HG02938 (cell line): ENCODE data around the gene RPL22.

Source experiments
- ATAC-seq: cut with Tn5 transposase; IDR thresholded peaks from one replicate; pipeline ENCODE4 v1.9.1; 2021; ENCODE audit warnings: mild to moderate bottlenecking, moderate library complexity; ENCODE audit not compliant: unreplicated experiment

RPL22 gene

DNA sequence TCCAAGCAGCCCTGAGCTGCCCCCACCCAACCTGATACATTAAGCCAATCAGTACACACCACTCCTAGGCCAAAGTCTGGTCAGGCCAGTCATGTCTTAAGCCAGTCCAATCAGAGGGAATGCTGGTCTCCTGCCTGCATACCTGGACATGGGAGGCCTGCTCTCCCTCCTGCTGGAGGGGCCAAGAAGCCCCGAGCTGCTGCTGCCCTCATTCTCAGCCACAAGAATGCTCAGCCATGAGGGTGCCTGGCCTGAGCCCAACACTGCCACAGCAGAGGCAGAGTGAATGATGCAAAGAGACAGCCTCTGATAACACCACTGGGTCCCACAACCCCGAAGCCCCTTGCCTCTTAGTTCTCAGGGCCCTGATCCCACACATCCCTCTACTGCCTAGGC lies 42.3 kb downstream of the RPL22 start:
- no peak for ATAC-seq

DNA sequence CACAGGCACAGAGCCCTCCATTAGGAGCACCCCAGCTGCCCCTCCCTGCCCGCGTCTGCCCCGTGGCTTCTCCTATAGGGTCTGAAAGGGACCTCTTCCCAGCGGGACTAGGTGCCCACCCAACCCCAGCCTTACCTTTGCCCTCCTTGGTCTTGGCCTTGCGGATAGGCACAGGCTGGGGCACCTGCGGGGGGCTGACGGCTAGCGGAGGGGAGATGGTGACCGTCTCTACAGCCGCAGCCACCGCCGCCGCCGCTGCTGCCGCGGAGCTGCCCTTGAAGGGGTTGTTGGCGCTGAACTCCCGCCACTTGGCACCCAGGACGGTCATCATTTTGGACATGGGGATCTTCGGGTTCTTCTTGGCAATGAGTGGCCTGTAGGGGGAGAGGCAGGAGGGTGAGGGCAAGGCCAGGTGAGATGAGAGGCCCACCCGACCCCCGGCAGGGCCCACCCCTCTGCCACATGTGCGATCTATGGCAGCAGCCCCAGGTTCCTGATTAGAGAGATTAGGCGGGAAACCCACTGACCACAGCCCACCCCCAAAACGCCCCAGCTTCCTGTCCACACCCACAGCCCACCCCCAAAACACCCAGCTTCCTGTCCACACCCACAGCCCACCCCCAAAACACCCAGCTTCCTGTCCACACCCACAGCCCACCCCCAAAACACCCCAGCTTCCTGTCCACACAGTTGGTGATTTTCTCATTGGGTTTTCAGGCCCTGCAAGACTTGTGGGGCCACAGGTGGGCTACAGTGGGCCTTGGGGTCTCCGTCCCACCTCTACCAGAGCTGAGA lies 44.7 kb downstream of the RPL22 start:
- no peak for ATAC-seq

- ATAC-seq = no peak
Measured at GRCh38 chr1:6152882-6153281, 46.5 kb downstream of the RPL22 start.

GRCh38 chr1:6152181-6152580 lies 47.2 kb downstream of the RPL22 start:
- no peak for ATAC-seq

DNA sequence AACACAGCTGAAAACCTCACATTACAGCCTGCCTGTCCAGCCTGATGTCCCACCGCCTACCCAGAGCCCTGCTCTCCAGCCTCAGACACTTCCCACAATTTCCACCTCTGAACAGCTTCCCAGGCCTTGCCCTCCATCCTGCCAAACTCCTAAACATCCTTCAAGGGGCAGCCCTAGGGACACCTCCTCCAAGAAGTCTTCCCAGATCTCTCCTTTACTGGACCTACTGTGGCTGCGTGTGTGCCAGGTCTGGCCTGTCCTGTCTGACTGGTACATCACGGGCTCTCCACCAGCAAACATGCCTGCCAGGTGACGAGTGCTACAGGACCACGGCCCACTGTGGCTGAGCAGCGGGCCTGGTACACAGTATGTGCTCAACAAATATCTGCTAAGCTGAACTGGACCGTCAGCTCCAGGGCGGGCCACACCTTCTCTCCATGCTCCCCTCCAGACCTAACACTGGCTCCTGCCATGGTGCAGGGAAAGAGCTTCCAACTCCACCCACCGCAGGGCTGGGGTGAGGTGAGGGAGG lies 48.0 kb downstream of the RPL22 start:
- ATAC-seq = no peak

- no peak for ATAC-seq
Measured at GRCh38 chr1:6150006-6150938, 49.1 kb downstream of the RPL22 start.

DNA sequence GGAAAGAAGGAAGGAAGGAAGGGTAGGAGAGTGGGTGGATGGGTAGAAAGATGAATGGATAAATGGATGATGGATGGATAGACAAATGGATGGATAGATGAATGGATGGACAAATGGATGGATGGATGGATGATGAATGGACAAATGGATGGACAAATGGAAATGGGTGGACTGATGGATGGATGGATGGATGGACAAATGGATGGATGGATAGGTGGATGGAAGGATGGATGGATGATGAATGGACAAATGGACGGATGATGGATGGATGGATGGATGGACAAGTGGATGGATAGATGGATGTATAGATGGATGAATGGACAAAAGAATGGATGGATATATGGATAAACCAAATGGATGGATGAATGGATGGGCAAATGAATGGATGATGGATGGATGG lies 49.8 kb downstream of the RPL22 start:
- ATAC-seq = no peak

- no peak for ATAC-seq
Measured at GRCh38 chr1:6148497-6149241, 50.7 kb downstream of the RPL22 start.

DNA sequence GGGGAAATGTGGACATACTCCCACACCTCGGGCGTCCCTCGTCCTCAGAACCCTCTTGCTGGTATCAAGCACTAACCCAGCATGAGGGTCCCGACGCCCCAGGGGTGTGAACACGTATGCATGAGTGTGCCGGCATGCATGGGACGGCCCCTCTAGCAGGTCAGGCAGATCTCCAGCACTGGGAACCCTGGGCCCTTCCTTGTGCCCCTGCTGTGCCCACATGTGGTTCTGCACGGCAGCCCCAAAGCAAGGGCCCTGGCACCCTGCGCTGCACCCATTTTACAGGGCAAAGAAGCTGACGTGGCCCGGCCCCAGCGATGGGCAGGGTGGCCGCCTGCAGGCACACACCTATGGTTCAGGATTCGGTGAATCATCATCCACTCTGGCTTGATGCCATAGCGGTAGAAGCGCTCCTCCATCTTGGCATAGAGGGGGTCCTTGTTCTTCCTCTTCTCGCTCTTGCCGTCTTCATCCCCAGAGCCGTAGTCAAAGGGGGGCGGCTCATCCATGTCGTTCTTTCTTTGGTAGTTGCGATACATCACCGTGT lies 53.5 kb downstream of the RPL22 start:
- no peak for ATAC-seq

- ATAC-seq = no peak
Measured at GRCh38 chr1:6145396-6145750, 54.0 kb downstream of the RPL22 start.

GRCh38 chr1:6144647-6145395 lies 54.6 kb downstream of the RPL22 start:
- ATAC-seq = no peak

DNA sequence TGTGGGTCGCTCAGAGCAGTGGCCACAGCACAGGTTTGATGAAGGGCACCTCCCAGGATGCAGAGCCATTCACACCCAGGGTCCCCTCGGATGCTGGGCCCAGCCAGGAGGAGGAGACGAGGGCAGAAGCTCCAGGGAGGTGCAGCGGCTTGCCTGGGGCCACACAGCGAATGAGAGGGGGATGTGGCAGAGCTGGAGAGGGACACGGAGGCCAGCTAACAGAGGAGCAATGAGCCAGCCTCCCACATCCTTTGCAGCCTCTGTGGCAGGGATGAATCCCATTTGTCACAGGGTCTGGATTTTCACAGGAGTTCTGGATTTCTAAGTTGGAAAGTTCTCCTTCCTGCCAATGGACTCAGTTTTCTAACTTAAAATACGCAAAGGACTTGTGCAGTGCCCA lies 55.2 kb downstream of the RPL22 start:
- no peak for ATAC-seq

DNA sequence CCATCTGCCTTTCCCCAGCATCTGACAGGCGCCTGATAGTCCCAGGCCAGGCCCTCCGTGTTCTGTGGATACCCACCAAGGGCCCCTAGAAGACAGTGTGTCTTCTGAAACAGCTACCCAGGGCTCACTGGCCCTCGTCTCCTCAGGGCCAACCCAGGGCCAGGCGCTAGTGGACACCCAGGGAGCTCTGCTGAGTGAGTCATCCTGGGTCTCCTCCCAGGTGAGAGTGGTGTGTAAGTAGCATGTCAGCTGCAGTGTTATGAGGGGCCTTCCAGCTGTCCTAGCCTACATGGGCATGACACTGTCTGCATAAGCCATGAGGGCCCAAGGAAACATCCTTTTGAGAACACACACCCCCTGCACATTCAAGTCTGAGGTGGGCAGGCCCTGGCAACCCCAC lies 56.0 kb downstream of the RPL22 start:
- no peak for ATAC-seq

DNA sequence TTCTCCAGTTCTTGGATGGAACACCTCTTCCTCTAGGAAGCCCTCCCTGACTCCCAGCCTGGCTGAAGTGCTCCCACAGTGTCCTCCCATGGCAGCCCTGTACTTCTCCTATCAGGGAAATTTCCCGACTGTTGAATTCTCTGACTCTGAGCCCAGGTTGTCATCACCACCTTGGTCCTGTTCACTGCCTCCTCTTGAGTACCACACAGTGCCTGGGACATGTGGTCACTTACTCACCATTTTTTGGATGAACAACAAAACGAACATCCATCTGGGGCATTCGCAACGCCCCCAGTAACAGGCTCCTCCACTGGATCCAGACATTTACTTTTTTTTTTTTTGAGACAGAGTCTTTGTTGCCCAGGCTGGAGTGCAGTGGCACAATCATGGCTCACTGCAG lies 56.7 kb downstream of the RPL22 start:
- ATAC-seq = no peak

DNA sequence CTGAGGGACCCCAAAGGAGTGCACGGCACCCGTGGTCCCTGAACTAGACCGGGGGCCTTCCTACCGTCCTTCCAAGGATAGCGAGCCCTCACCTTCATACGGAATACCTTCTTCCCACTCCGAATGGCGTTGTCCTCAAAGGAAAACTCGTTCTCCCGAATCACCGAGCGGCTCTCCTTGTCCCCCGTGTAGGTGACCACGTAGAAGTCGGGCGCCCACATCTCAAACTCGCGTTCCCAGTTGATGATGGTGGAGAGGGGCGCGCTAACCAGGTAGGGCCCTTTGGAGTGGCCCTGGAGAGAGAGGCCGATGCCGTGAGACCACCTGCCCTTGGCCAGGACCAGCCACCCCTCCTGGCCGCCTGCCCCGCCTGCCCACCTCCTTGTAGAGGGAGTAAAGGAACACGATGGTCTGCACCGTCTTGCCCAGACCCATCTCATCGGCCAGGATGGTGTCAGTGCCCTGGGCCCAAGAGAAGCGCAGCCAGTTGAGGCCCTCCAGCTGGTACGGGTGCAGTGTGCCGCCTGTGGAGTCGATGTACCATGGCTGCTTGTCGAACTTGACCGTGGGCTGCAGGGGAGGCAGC lies 57.3 kb downstream of the RPL22 start:
- no peak for ATAC-seq

- ATAC-seq = no peak
Measured at GRCh38 chr1:6141592-6141991, 57.8 kb downstream of the RPL22 start.

DNA sequence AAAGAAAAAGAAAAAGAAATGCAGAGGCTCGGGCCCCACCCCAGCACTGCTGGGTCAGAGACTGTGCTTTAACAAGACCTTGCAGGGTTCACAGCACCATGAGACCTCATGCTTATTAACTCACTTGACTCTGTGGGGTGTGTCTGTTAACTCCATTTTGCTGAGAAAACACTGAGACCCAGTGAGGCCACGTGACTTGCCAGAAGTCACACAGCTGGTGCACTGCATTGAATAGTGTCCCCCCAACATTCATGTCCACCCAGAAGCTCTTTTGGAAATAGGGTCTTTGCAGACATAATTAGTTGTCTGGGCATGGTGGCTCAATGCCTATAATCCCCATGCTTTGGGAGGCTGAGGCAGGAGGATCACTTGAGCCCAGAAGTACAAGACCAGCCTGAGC lies 59.0 kb downstream of the RPL22 start:
- ATAC-seq = no peak

- no peak for ATAC-seq
Measured at GRCh38 chr1:6137758-6138157, 61.6 kb downstream of the RPL22 start.

GRCh38 chr1:6136516-6137220 lies 62.7 kb downstream of the RPL22 start:
- ATAC-seq = no peak
